DND-41 (cell line): ENCODE measurements around the gene MVB12B.

Source experiments
- EZH2 ChIP-seq: IDR thresholded peaks from 3 replicates; pipeline ENCODE4 v1.6.1; 2012; ENCODE audit warnings: borderline replicate concordance, low read depth, mild to moderate bottlenecking, moderate library complexity, low read length, inconsistent platforms; ENCODE audit not compliant: severe bottlenecking
- TF ChIP-seq, protein P1 (sequence below): IDR thresholded peaks from 2 replicates; pipeline ENCODE4 v1.5.1; 2012; ENCODE audit warnings: borderline replicate concordance, low read length, moderate library complexity, mild to moderate bottlenecking; ENCODE audit not compliant: poor library complexity, severe bottlenecking; ENCODE audit errors: extremely low read depth

DNA sequence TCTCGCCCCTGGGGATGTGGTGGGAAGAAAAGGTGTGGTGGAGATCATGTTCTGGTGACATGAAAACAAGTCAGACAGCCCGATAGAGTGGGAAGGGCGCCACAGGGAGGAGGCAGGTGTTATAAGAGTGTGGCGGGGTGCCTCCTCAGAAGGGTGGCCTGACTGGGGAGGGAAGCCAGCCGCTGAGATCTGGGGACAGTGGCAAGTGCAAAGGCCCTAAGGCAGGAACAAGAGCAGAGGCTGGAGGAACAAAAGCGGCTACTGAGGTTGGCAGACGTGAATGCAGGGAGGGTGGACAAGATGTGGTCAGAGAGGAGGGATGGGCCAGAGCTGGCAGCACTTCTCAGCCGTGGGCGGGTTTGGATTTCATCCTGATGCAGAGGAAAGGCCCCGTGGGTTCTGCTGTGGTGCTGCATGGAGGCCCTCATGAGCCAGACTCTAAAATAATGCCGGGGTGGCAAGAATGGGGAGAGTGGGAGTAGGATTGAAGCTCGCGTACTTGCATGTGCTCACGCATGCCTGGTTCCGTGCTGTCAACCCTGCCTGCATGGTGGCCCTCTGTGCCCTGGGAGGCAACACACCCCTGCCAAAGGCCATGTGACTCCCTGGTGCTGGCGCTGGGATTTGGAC is 89.2 kb downstream of the MVB12B start:
- TF ChIP-seq, protein P1, sequence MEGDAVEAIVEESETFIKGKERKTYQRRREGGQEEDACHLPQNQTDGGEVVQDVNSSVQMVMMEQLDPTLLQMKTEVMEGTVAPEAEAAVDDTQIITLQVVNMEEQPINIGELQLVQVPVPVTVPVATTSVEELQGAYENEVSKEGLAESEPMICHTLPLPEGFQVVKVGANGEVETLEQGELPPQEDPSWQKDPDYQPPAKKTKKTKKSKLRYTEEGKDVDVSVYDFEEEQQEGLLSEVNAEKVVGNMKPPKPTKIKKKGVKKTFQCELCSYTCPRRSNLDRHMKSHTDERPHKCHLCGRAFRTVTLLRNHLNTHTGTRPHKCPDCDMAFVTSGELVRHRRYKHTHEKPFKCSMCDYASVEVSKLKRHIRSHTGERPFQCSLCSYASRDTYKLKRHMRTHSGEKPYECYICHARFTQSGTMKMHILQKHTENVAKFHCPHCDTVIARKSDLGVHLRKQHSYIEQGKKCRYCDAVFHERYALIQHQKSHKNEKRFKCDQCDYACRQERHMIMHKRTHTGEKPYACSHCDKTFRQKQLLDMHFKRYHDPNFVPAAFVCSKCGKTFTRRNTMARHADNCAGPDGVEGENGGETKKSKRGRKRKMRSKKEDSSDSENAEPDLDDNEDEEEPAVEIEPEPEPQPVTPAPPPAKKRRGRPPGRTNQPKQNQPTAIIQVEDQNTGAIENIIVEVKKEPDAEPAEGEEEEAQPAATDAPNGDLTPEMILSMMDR, result no peak
- TF ChIP-seq EZH2, result no peak
